DND-41 (cell line): ENCODE data around the gene MAST3.

Source experiments
- ATAC-seq: fragments of 200-7000 bp; cut with Tn5 transposase; 3 replicates; pipeline ENCODE4 v1.9.1; 2021; ENCODE audit warnings: low read depth; ENCODE audit not compliant: insufficient read depth
- DNase-seq: peaks from one replicate; pipeline ENCODE4 v3.0.0-alpha.2; 2020
- H2AFZ ChIP-seq: 2 replicates; pipeline ENCODE4 v1.6.0; 2012; ENCODE audit warnings: low read depth, low read length
- H3K27ac ChIP-seq: 2 replicates; pipeline ENCODE4 v1.5.1; 2012; ENCODE audit warnings: low read length, inconsistent platforms
- H3K27me3 ChIP-seq: fragments of 200-600 bp; sonication (generic); 2 replicates; pipeline ENCODE4 v1.6.0; 2012; ENCODE audit warnings: low read length, mild to moderate bottlenecking, inconsistent platforms; ENCODE audit not compliant: insufficient read depth, poor library complexity
- H3K36me3 ChIP-seq: 2 replicates; pipeline ENCODE4 v1.5.1; 2012; ENCODE audit warnings: low read length, inconsistent platforms; ENCODE audit not compliant: insufficient read depth
- H3K4me1 ChIP-seq: 2 replicates; pipeline ENCODE4 v1.5.1; 2012; ENCODE audit warnings: mild to moderate bottlenecking, low read length; ENCODE audit not compliant: insufficient read depth
- H3K4me2 ChIP-seq: 2 replicates; pipeline ENCODE4 v1.6.0; 2012; ENCODE audit warnings: mild to moderate bottlenecking, moderate library complexity, low read length, inconsistent platforms; ENCODE audit not compliant: insufficient read depth
- H3K4me3 ChIP-seq, 2 experiments: fragments of 200-600 bp in 1 of 2; shearing (Covaris generic) in 1 of 2; 2 replicates each; pipeline ENCODE4 v1.5.1; 2012 to 2016; ENCODE audit warnings: inconsistent platforms in 2 of 2, low read length in 2 of 2, mild to moderate bottlenecking in 2 of 2, low read depth in 1 of 2, moderate library complexity in 1 of 2
- H3K79me2 ChIP-seq: 2 replicates; pipeline ENCODE4 v1.6.0; 2012; ENCODE audit warnings: low read length, inconsistent platforms; ENCODE audit not compliant: insufficient read depth
- H3K9ac ChIP-seq: 2 replicates; pipeline ENCODE4 v1.6.0; 2012; ENCODE audit warnings: low read depth, mild to moderate bottlenecking, inconsistent platforms, low read length, moderate library complexity
- H3K9me3 ChIP-seq: 2 replicates; pipeline ENCODE4 v1.5.1; 2012; ENCODE audit warnings: low read length, moderate library complexity, mild to moderate bottlenecking, inconsistent platforms; ENCODE audit not compliant: insufficient read depth, severe bottlenecking
- H4K20me1 ChIP-seq: 2 replicates; pipeline ENCODE4 v1.6.0; 2012; ENCODE audit warnings: low read length; ENCODE audit not compliant: insufficient read depth
- EZH2 ChIP-seq: IDR thresholded peaks from 3 replicates; pipeline ENCODE4 v1.6.1; 2012; ENCODE audit warnings: borderline replicate concordance, low read depth, mild to moderate bottlenecking, moderate library complexity, low read length, inconsistent platforms; ENCODE audit not compliant: severe bottlenecking
- TF ChIP-seq, protein P1 (sequence below): IDR thresholded peaks from 2 replicates; pipeline ENCODE4 v1.5.1; 2012; ENCODE audit warnings: borderline replicate concordance, low read length, moderate library complexity, mild to moderate bottlenecking; ENCODE audit not compliant: poor library complexity, severe bottlenecking; ENCODE audit errors: extremely low read depth

MAST3 gene

DNA sequence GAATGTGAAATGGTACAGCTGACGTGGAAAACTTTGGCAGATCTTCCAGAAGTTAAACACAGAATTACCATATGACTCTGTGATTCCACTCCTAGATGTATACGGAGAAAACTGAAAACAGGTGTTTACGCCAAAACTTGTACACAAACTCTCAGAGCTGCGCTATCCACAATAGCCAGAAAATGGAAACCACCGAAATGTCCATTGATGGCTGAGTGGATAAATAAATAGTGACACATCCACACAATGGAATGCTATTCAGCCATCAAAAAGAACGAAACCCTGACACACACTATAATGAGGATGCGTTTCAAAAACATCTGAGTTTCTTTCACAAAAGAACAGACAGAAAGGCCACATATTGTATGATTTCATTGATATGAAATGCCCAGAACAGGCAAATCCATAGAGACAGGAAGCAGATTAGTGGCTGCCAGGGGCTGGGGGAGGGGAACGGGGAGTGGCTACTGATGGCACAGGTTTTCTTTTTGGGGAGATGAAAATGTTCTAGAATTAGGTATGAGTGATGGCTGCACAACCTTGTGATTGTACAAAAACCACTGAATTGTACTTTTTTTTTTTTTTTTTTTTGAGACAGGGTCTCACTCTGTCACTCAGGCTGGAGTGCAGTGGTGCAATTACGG is 43.9 kb upstream of the MAST3 start:
- Histone ChIP-seq H3K4me3 (no peak overlapping the region), H3K9ac (no peak overlapping the region), H3K36me3 (no peaks in the 10 kb centered on the region), H3K79me2 (no peaks in the 10 kb centered on the region), H4K20me1 (no peaks in the 10 kb centered on the region), H3K27me3 (no peaks in the 10 kb centered on the region), H3K9me3 (no peaks in the 10 kb centered on the region), H3K27ac (no peak overlapping the region), H3K4me2 (no peak overlapping the region), H2AFZ (no peak overlapping the region), H3K4me1 (peaks cover 32% of the 10 kb centered on the region)
- TF ChIP-seq, protein P1, sequence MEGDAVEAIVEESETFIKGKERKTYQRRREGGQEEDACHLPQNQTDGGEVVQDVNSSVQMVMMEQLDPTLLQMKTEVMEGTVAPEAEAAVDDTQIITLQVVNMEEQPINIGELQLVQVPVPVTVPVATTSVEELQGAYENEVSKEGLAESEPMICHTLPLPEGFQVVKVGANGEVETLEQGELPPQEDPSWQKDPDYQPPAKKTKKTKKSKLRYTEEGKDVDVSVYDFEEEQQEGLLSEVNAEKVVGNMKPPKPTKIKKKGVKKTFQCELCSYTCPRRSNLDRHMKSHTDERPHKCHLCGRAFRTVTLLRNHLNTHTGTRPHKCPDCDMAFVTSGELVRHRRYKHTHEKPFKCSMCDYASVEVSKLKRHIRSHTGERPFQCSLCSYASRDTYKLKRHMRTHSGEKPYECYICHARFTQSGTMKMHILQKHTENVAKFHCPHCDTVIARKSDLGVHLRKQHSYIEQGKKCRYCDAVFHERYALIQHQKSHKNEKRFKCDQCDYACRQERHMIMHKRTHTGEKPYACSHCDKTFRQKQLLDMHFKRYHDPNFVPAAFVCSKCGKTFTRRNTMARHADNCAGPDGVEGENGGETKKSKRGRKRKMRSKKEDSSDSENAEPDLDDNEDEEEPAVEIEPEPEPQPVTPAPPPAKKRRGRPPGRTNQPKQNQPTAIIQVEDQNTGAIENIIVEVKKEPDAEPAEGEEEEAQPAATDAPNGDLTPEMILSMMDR = no peak
- TF ChIP-seq EZH2 = no peak
- ATAC-seq = no peak
- DNase-seq = peak; percentile 41

- no peaks in the 10 kb centered on the region for H4K20me1 ChIP-seq
Measured at GRCh38 chr19:18055967-18056366, 41.6 kb upstream of the MAST3 start.

GRCh38 chr19:18057557-18057956 is 40.0 kb upstream of the MAST3 start:
- Histone ChIP-seq H3K9ac (peak overlapping the region; percentile 51), H3K27ac (peak overlapping the region; percentile 82)
- TF ChIP-seq, protein P1 = no peak
- no peak for TF ChIP-seq EZH2

More at GRCh38 chr19:18055967-18056366, 41.6 kb upstream of the MAST3 start:
- no peak overlapping the region for H3K27ac ChIP-seq
- H3K79me2 ChIP-seq = no peaks in the 10 kb centered on the region
- ATAC-seq (no peak), DNase-seq (no peak)
- H3K9ac ChIP-seq = no peak overlapping the region
- no peak overlapping the region for H3K4me3 ChIP-seq
- no peaks in the 10 kb centered on the region for H3K27me3 ChIP-seq
- no peak overlapping the region for H3K4me2 ChIP-seq
- TF ChIP-seq, protein P1 = no peak
- no peak for TF ChIP-seq EZH2
- no peaks in the 10 kb centered on the region for H3K9me3 ChIP-seq
- H2AFZ ChIP-seq = no peak overlapping the region
- H3K36me3 ChIP-seq = no peaks in the 10 kb centered on the region
- peaks cover 23% of the 10 kb centered on the region for H3K4me1 ChIP-seq

More at GRCh38 chr19:18057557-18057956, 40.0 kb upstream of the MAST3 start:
- Histone ChIP-seq H3K4me2 (no peak overlapping the region), H3K4me3 (no peak overlapping the region), H3K4me1 (peaks cover 21% of the 10 kb centered on the region), H3K9me3 (no peaks in the 10 kb centered on the region), H4K20me1 (no peaks in the 10 kb centered on the region), H3K36me3 (no peaks in the 10 kb centered on the region), H2AFZ (0 out of 2 replicates have a peak overlapping the region, but pooled peaks have one; percentile 84), H3K27me3 (no peaks in the 10 kb centered on the region), H3K79me2 (no peaks in the 10 kb centered on the region)
- DNase-seq (no peak), ATAC-seq (no peak)
